HG03066 (cell line): Measurements from ENCODE around the gene APOL3.
"Not testable (repeated sequence)": the region's sequence is repeated elsewhere in the genome, so short reads cannot be mapped to it uniquely, and the experiment has no call there.

Experiments
- ATAC-seq: cut with Tn5 transposase; IDR thresholded peaks from one replicate; pipeline ENCODE4 v1.9.1; 2021; ENCODE audit warnings: low read depth; ENCODE audit not compliant: unreplicated experiment

The APOL3 gene

DNA sequence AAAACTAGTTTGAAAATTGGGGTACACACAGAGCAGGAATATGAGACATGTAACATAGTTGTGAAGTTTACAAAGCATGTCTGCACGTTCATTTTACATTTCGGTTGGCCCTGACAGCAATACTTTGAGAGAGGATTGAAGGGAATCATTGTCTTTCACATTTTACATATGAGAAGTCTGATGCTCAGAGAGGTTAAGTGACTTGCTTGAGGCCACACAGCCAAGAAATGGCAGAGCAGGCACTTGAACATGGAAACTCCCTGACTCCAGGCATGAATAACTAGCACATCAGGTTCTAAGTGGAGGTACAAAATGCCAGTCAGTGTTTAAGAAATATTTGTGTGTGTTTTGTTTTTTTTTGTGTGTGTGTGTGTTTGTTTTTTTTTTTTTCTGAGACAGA, 53.6 kb downstream of the APOL3 start:
- no peak for ATAC-seq

DNA sequence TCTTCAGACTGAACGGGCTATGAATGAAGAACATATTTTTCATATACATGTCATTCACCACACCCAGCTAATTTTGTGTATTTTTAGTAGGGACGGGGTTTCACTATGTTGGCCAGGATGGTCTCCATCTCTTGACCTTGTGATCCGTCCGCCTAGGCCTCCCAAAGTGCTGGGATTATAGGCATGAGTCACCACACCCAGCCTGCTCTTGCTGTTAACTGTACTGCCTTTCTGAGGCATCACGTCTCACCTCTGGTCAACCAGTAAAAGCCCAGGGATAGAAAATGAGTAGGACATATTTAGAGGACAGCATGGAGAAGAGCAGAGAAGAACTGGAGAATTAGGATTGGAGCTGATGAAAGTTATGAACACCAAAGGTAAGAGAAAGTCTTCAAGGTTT, 55.6 kb downstream of the APOL3 start:
- no peak for ATAC-seq

DNA sequence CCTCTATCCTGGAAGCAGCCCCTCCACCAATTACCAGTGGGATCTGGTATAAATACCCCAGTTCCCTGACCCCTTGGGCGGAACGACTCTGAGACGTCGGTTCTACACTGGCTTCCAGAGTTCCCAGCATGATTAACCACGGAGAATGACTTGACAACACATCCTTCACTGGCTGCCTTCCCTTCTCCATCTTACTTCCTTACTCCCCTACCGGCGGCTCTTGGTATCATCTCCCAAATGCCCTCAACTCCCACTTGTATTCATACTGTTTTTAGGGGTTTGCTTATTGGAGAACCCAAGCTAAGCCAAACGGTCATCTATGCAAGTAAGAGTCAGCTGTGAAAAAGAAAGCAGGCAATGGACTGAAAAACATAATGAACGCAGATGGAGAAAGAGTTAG, 56.1 kb downstream of the APOL3 start:
- ATAC-seq = no peak

DNA sequence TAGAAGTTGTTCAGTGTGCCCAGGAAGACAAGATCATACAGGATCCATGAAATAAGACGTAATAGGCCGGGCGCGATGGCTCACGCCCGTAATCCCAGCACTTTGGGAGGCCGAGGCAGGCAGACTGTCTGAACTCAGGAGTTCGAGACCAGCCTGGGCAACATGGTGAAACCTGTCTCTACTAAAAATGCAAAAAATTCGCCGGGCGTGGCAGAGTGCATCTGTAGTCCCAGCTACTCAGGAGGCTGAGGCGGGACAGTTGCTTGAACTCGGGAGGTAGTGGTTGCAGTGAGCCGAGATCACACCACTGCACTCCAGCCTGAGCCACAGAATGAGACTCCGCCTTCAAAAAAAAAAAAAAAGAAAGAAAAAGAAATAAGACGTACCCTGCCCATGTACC, 56.7 kb downstream of the APOL3 start:
- no peak for ATAC-seq

DNA sequence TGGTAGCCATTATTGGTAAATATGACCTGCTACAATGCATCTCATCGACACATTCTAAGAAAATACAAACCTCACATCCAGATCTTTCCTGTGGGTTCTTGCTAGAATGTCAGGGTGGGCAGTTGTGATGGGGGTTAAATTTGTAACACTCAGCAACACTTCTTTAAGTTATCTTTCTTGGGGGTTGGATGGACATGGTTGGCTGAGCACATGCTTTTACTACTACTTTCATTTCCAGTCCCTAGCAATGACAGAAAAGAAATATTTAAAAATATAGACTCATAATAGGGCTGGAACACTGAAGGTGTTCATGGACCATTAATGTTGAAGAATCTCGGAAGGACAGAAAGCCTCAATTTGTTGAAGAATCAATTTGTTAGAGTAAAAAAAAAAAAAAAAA, 57.6 kb downstream of the APOL3 start:
- ATAC-seq = no peak

DNA sequence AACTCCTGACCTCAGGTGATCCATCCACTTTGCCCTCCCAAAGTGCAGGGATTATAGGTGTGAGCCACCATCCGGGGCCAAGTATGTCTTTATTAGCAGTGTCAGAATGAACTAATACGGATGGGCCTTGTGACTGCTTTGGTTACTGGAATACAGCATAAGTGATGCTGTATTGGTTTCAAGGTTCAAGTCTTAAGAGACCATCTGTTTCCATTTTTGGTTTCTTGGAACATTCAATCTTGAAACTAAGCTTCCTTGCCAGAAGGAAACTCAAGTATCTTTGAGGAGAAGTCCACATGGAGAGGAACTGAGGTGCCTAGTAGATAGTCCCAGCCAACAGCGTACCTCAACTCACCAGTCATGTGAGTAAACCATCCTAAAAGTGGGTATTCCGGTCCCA, 58.8 kb downstream of the APOL3 start:
- no peak for ATAC-seq

DNA sequence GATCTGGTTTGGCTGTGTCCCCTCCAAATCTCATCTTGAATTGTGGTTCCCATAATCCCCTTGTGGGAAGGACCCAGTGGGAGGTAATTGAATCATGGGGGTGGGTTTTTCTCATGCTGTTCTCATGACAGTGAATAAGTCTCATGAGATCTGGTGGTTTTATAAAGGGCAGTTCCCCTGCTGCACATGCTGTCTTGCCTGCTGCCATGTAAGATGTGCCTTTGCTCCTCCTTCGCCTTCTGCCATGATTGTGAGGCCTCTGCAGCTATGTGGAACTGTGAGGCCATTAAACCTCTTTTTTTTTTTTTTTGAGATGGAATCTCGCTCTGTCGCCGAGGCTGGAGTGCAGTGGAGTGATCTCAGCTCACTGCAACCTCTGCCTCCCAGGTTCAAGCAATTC, 59.6 kb downstream of the APOL3 start:
- not testable (repeated sequence) for ATAC-seq

DNA sequence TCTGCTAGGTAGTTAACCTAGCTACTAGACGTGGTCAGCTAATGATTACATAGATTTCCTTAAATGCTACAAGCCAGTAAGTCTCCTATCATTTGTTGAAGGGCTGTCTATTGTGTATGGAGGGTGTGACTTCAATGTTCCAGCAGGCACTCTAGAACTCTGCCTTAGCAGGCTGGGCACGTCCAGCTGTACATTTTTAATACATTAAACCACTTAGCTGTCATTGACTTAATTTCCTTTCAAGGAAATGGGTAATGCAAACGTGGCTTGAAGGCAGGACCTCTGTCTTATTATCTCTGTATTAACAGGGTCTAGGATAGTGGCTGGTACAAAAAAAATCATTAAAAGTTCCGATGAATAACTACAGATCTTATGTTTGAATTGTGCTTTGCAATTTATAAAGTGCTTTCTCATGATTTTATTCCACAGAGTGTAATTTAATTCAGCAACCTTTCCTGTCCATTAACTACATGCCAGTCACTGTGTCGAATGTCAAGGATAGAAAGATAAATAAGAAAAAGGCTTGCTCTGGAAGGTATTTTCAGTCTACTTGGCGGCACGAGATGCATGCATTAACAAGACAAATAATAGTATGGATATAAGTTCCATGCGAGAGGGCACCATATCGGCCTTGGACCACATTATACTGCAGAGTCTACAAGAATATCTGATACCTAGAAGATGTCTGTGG, 60.3 kb downstream of the APOL3 start:
- ATAC-seq = no peak

DNA sequence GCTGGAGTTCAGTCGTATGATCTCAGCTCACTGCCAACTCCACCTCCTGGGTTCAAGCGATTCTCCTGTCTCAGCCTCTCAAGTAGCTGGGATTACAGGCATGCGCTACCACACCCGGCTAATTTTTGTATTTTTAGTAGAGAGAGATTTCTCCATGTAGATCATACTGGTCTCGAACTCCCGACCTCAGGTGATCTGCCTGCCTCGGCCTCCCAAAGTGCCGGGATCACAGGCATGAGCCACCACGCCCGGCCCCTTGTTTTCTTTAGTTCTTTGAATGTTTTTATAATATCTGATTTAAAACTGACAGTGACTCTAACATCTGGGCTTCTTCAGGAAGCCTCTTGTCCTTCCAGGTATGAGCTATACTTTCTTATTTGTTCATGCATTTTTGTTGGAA, 61.0 kb downstream of the APOL3 start:
- not testable (repeated sequence) for ATAC-seq

DNA sequence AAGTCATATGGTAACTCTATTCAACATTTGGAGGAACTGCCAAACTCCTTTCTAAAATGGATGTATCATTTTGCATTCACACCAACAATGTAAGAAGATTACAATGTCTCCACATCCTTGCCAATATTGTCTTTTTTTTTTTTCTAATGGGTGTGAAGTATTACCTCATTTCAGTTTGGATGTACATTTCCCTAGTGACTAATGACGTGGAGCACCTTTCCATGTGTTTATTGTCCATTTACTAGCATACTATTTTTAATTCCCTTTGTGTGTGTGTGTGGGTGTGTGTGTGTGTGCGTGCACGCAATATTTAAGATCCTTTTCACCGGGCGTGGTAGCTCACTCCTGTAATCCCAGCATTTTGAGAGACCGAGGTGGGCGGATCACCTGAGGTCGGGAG, 62.7 kb downstream of the APOL3 start:
- ATAC-seq = no peak

DNA sequence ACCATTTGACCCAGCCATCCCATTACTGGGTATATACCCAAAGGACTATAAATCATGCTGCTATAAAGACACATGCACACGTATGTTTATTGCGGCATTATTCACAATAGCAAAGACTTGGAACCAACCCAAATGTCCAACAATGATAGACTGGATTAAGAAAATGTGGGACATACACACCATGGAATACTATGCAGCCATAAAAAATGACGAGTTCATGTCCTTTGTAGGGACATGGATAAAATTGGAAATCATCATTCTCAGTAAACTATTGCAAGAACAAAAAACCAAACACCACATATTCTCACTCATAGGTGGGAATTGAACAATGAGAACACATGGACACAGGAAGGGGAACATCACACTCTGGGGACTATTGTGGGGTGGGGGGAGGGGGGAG, 69.8 kb downstream of the APOL3 start:
- not testable (repeated sequence) for ATAC-seq
